Memory B cell (primary cell): ENCODE results near the gene AKIRIN2.
"Not testable (repeated sequence)": the region's sequence is repeated elsewhere in the genome, so short reads cannot be mapped to it uniquely, and the experiment has no call there.

Experiments used
- ATAC-seq: fragments of 150-1000 bp; cut with Tn5 transposase; 2 replicates; pipeline ENCODE4 v1.10.0; 2021; ENCODE audit warnings: low read depth, mild to moderate bottlenecking, moderate library complexity
- DNase-seq, 2 donors: peaks; one replicate each; pipeline ENCODE4 v3.0.0; 2022; ENCODE audit warnings: low spot score in 2 of 2
- H3K27ac Mint-ChIP-seq: one replicate; pipeline ENCODE4 v1.8.0; 2022; ENCODE audit warnings: mild to moderate bottlenecking, moderate library complexity, mixed read lengths
- H3K27me3 Mint-ChIP-seq: one replicate; pipeline ENCODE4 v1.8.0; 2022; ENCODE audit warnings: mixed read lengths
- H3K36me3 Mint-ChIP-seq: one replicate; pipeline ENCODE4 v1.8.0; 2022; ENCODE audit warnings: mild to moderate bottlenecking, mixed read lengths
- H3K4me1 Mint-ChIP-seq: one replicate; pipeline ENCODE4 v1.8.0; 2022; ENCODE audit warnings: mixed read lengths
- H3K4me3 Mint-ChIP-seq: one replicate; pipeline ENCODE4 v1.8.0; 2022; ENCODE audit warnings: mild to moderate bottlenecking, moderate library complexity, mixed read lengths
- H3K9me3 Mint-ChIP-seq: one replicate; pipeline ENCODE4 v1.8.0; 2022; ENCODE audit warnings: mixed read lengths

Gene AKIRIN2

GRCh38 chr6:87728706-87729105 lies 26.7 kb upstream of the AKIRIN2 start:
- no peak for ATAC-seq
- Mint-ChIP-seq H3K4me3 (peak overlapping the region; percentile 36), H3K36me3 (no peaks in the 10 kb centered on the region), H3K9me3 (no peaks in the 10 kb centered on the region), H3K27ac (peak overlapping the region; percentile 90), H3K27me3 (no peaks in the 10 kb centered on the region), H3K4me1 (peaks cover 42% of the 10 kb centered on the region)
- DNase-seq = no peak

GRCh38 chr6:87724983-87725811 lies 23.2 kb upstream of the AKIRIN2 start:
- Mint-ChIP-seq H3K27me3 (no peaks in the 10 kb centered on the region), H3K4me3 (peak overlapping the region; percentile 25), H3K9me3 (no peaks in the 10 kb centered on the region), H3K36me3 (no peaks in the 10 kb centered on the region), H3K4me1 (peaks cover 37% of the 10 kb centered on the region), H3K27ac (peak overlapping the region; percentile 89)
- DNase-seq (peak in 1 of 2 donors; percentile 41), ATAC-seq (peak; percentile 95)

- no peaks in the 10 kb centered on the region for H3K9me3 Mint-ChIP-seq
- no peak overlapping the region for H3K4me3 Mint-ChIP-seq
- H3K27me3 Mint-ChIP-seq = no peaks in the 10 kb centered on the region
- peaks cover 26% of the 10 kb centered on the region for H3K4me1 Mint-ChIP-seq
- H3K36me3 Mint-ChIP-seq = no peaks in the 10 kb centered on the region
- ATAC-seq (no peak), DNase-seq (no peak)
- no peak overlapping the region for H3K27ac Mint-ChIP-seq
Measured at GRCh38 chr6:87723170-87724078, 21.4 kb upstream of the AKIRIN2 start.

- no peak for DNase-seq
- Mint-ChIP-seq H3K27me3 (no peaks in the 10 kb centered on the region), H3K4me1 (peaks cover 19% of the 10 kb centered on the region), H3K27ac (no peak overlapping the region), H3K9me3 (no peaks in the 10 kb centered on the region), H3K36me3 (no peaks in the 10 kb centered on the region), H3K4me3 (no peak overlapping the region)
- no peak for ATAC-seq
Measured at GRCh38 chr6:87722540-87723169, 20.6 kb upstream of the AKIRIN2 start.

- Mint-ChIP-seq H3K27ac (no peak overlapping the region), H3K4me3 (no peak overlapping the region), H3K4me1 (peaks cover 18% of the 10 kb centered on the region), H3K9me3 (no peaks in the 10 kb centered on the region), H3K36me3 (no peaks in the 10 kb centered on the region), H3K27me3 (no peaks in the 10 kb centered on the region)
- no peak for ATAC-seq
- no peak for DNase-seq
Measured at GRCh38 chr6:87721311-87721710, 19.3 kb upstream of the AKIRIN2 start.

- ATAC-seq = no peak
- H3K27me3 Mint-ChIP-seq = no peaks in the 10 kb centered on the region
- DNase-seq = no peak
- H3K27ac Mint-ChIP-seq = no peak overlapping the region
- H3K4me3 Mint-ChIP-seq = no peak overlapping the region
- no peaks in the 10 kb centered on the region for H3K9me3 Mint-ChIP-seq
- H3K4me1 Mint-ChIP-seq = peaks cover 11% of the 10 kb centered on the region
- H3K36me3 Mint-ChIP-seq = no peaks in the 10 kb centered on the region
Measured at GRCh38 chr6:87718662-87719433, 16.8 kb upstream of the AKIRIN2 start.

- ATAC-seq (no peak), DNase-seq (no peak)
- Mint-ChIP-seq H3K27ac (no peak overlapping the region), H3K36me3 (no peaks in the 10 kb centered on the region), H3K27me3 (no peaks in the 10 kb centered on the region), H3K4me3 (no peak overlapping the region), H3K4me1 (peaks cover 7% of the 10 kb centered on the region), H3K9me3 (no peaks in the 10 kb centered on the region)
Measured at GRCh38 chr6:87716928-87717614, 15.0 kb upstream of the AKIRIN2 start.

GRCh38 chr6:87714093-87714842 lies 12.2 kb upstream of the AKIRIN2 start:
- Mint-ChIP-seq H3K4me3 (no peak overlapping the region), H3K9me3 (no peaks in the 10 kb centered on the region), H3K27ac (no peak overlapping the region), H3K4me1 (peaks cover 10% of the 10 kb centered on the region), H3K27me3 (no peaks in the 10 kb centered on the region), H3K36me3 (no peaks in the 10 kb centered on the region)
- no peak for DNase-seq
- no peak for ATAC-seq

GRCh38 chr6:87712713-87713112 lies 10.7 kb upstream of the AKIRIN2 start:
- ATAC-seq, H3K27me3 Mint-ChIP-seq, H3K4me3 Mint-ChIP-seq, H3K27ac Mint-ChIP-seq, DNase-seq, H3K4me1 Mint-ChIP-seq, H3K36me3 Mint-ChIP-seq, H3K9me3 Mint-ChIP-seq: not testable (repeated sequence)

- H3K9me3 Mint-ChIP-seq = no peaks in the 10 kb centered on the region
- DNase-seq (no peak), ATAC-seq (no peak)
- no peak overlapping the region for H3K27ac Mint-ChIP-seq
- no peaks in the 10 kb centered on the region for H3K27me3 Mint-ChIP-seq
- peaks cover 13% of the 10 kb centered on the region for H3K4me1 Mint-ChIP-seq
- no peak overlapping the region for H3K4me3 Mint-ChIP-seq
- H3K36me3 Mint-ChIP-seq = no peaks in the 10 kb centered on the region
Measured at GRCh38 chr6:87710090-87710489, 8.1 kb upstream of the AKIRIN2 start.

- ATAC-seq, H3K36me3 Mint-ChIP-seq, H3K4me1 Mint-ChIP-seq, H3K4me3 Mint-ChIP-seq, DNase-seq, H3K9me3 Mint-ChIP-seq, H3K27me3 Mint-ChIP-seq, H3K27ac Mint-ChIP-seq: not testable (repeated sequence)
Measured at GRCh38 chr6:87708581-87709427, 6.8 kb upstream of the AKIRIN2 start.
